H1 (cell line): ENCODE results near the gene SRMS. TPM values are rescaled to one million over a fixed set of nuclear protein-coding genes. Genes with fewer than 3 reads are reported as not detected.

Experiments used
- CTCF ChIA-PET: fragments of 300-600 bp; sonication (Branson Sonifier 250); formaldehyde crosslinking; loops from one replicate; lab custom pipeline; 2021; ENCODE audit not compliant: partially characterized antibody; lab: Charles Lee
- POLR2A ChIA-PET: fragments of 300-600 bp; sonication (Branson Sonifier 250); formaldehyde crosslinking; loops from one replicate; lab custom pipeline; 2021; ENCODE audit warnings: inconsistent platforms; ENCODE audit not compliant: partially characterized antibody; lab: Charles Lee
- DNase-seq, 2 experiments: peaks; one replicate each; pipeline versions ENCODE4 v3.0.0 to v3.0.0-alpha.2; 2010 to 2022; ENCODE audit warnings: low spot score in 2 of 2, low read depth in 1 of 2, mixed read lengths in 1 of 2
- FAIRE-seq: peaks from 2 replicates; lab custom pipeline; 2011; peaks lifted over from hg19 to GRCh38; lab: Jason Lieb, UNC
- H2AFZ ChIP-seq: 2 replicates; pipeline ENCODE4 v1.8.1; 2012; ENCODE audit warnings: low read length, inconsistent platforms
- H2AK5ac ChIP-seq: 2 replicates; pipeline ENCODE4 v1.6.1; 2013; ENCODE audit warnings: low read depth, low read length
- H2BK120ac ChIP-seq: replicated peaks from 2 replicates; pipeline ENCODE3; 2013; ENCODE audit warnings: low read depth, low read length, inconsistent platforms
- H2BK12ac ChIP-seq: 2 replicates; pipeline ENCODE4 v1.6.1; 2013; ENCODE audit warnings: low read depth, low read length
- H2BK15ac ChIP-seq: 2 replicates; pipeline ENCODE4 v1.6.1; 2013; ENCODE audit warnings: low read length
- H2BK20ac ChIP-seq: 2 replicates; pipeline ENCODE4 v1.6.1; 2013; ENCODE audit warnings: low read length
- H2BK5ac ChIP-seq: 2 replicates; pipeline ENCODE4 v1.6.1; 2013; ENCODE audit warnings: low read depth, low read length
- H3K14ac ChIP-seq: 2 replicates; pipeline ENCODE4 v1.6.1; 2013; ENCODE audit warnings: inconsistent platforms; ENCODE audit not compliant: insufficient read length
- H3K18ac ChIP-seq: 2 replicates; pipeline ENCODE4 v1.6.1; 2013; ENCODE audit warnings: low read length; ENCODE audit errors: extremely low read depth
- H3K23ac ChIP-seq: 2 replicates; pipeline ENCODE4 v1.6.1; 2013; ENCODE audit warnings: inconsistent platforms; ENCODE audit not compliant: insufficient read length
- H3K23me2 ChIP-seq: 2 replicates; pipeline ENCODE4 v1.6.1; 2013; ENCODE audit warnings: low read depth, low read length
- H3K27ac ChIP-seq: 2 replicates; pipeline ENCODE4 v1.6.1; 2011; ENCODE audit warnings: low read depth, low read length, inconsistent platforms
- H3K27me3 ChIP-seq, 4 experiments: replicated peaks in 1 of 4; 1 replicate in 1 of 4; 2 replicates in 3 of 4; pipeline versions ENCODE4 v1.6.1 to v1.8.1; 2011 to 2013; ENCODE audit warnings: low read length in 3 of 4, mild to moderate bottlenecking in 3 of 4, inconsistent platforms in 2 of 4, mixed read lengths in 2 of 4, moderate library complexity in 1 of 4; ENCODE audit not compliant: control insufficient read depth in 3 of 4, insufficient read depth in 3 of 4; ENCODE audit errors: extremely low read depth in 1 of 4
- H3K36me3 ChIP-seq, 4 experiments: 2 replicates each; pipeline versions ENCODE4 v1.6.1 to v1.8.1; 2011 to 2013; ENCODE audit warnings: mild to moderate bottlenecking in 4 of 4, low read length in 3 of 4, moderate library complexity in 2 of 4, control low read depth in 1 of 4, inconsistent platforms in 1 of 4; ENCODE audit not compliant: insufficient read depth in 4 of 4, control insufficient read depth in 2 of 4
- H3K4ac ChIP-seq: replicated peaks from 2 replicates; pipeline ENCODE3; 2013; ENCODE audit warnings: low read length, low read depth, mixed read lengths, inconsistent platforms; ENCODE audit not compliant: insufficient read length
- H3K4me1 ChIP-seq, 4 experiments: replicated peaks in 1 of 4; 1 replicate in 1 of 4; 2 replicates in 3 of 4; pipeline versions ENCODE4 v1.6.1 to v1.8.1; 2011 to 2013; ENCODE audit warnings: low read length in 3 of 4, inconsistent platforms in 2 of 4, mixed read lengths in 1 of 4; ENCODE audit not compliant: insufficient read depth in 4 of 4, control insufficient read depth in 3 of 4
- H3K4me2 ChIP-seq, 2 experiments: 2 replicates each; pipeline versions ENCODE4 v1.6.1 to v1.8.1; 2011 to 2013; ENCODE audit warnings: low read depth in 2 of 2, low read length in 2 of 2, control low read depth in 1 of 2, inconsistent platforms in 1 of 2, mild to moderate bottlenecking in 1 of 2; ENCODE audit not compliant: insufficient read depth in 1 of 2
- H3K4me3 ChIP-seq, 4 experiments: fragments of 200-600, 300-600 bp in 1 of 4; sonication (generic), shearing (Covaris generic), sonication (Bioruptor Twin) in 1 of 4; 2 replicates each; pipeline versions ENCODE4 v1.5.1 to v1.8.1; 2011 to 2016; ENCODE audit warnings: low read length in 4 of 4, low read depth in 3 of 4, control low read depth in 2 of 4, inconsistent platforms in 2 of 4, mild to moderate bottlenecking in 2 of 4, mixed read lengths in 1 of 4, moderate library complexity in 1 of 4; ENCODE audit not compliant: insufficient read depth in 2 of 4; ENCODE audit errors: extremely low read depth in 1 of 4
- H3K56ac ChIP-seq: replicated peaks from 2 replicates; pipeline ENCODE3; 2013; ENCODE audit warnings: low read depth, mild to moderate bottlenecking, mixed read lengths, low read length, inconsistent platforms; ENCODE audit not compliant: insufficient read length
- H3K79me1 ChIP-seq: 2 replicates; pipeline ENCODE4 v1.6.1; 2013; ENCODE audit warnings: low read depth, low read length, control low read depth
- H3K79me2 ChIP-seq, 2 experiments: 2 replicates each; pipeline versions ENCODE4 v1.6.1 to v1.8.1; 2012 to 2013; ENCODE audit warnings: low read length in 2 of 2, mild to moderate bottlenecking in 2 of 2, inconsistent platforms in 1 of 2; ENCODE audit not compliant: insufficient read depth in 2 of 2, control insufficient read depth in 1 of 2
- H3K9ac ChIP-seq, 4 experiments: replicated peaks in 1 of 4; 1 replicate in 1 of 4; 2 replicates in 3 of 4; pipeline versions ENCODE4 v1.6.1 to v1.8.1; 2011 to 2013; ENCODE audit warnings: low read depth in 3 of 4, low read length in 3 of 4, control low read depth in 2 of 4, mild to moderate bottlenecking in 2 of 4, moderate library complexity in 2 of 4, inconsistent platforms in 1 of 4; ENCODE audit errors: extremely low read depth in 1 of 4
- H3K9me3 ChIP-seq, 2 experiments: 2 replicates each; pipeline versions ENCODE4 v1.6.1 to v1.8.1; 2012 to 2013; ENCODE audit warnings: mild to moderate bottlenecking in 2 of 2, moderate library complexity in 2 of 2, control low read depth in 1 of 2, inconsistent platforms in 1 of 2, low read depth in 1 of 2, low read length in 1 of 2, mixed read lengths in 1 of 2; ENCODE audit not compliant: insufficient read depth in 2 of 2
- H4K20me1 ChIP-seq, 2 experiments: replicated peaks in 1 of 2; 2 replicates each; pipeline versions ENCODE3 to v1.8.1; 2011 to 2013; ENCODE audit warnings: inconsistent platforms in 2 of 2, low read length in 2 of 2, mild to moderate bottlenecking in 1 of 2; ENCODE audit not compliant: insufficient read depth in 2 of 2, control insufficient read depth in 1 of 2
- H4K5ac ChIP-seq: 2 replicates; pipeline ENCODE4 v1.6.1; 2013; ENCODE audit warnings: low read length, low read depth, mixed read lengths, inconsistent platforms; ENCODE audit not compliant: insufficient read length
- H4K8ac ChIP-seq: 2 replicates; pipeline ENCODE4 v1.8.0; 2013; ENCODE audit warnings: mild to moderate bottlenecking, moderate library complexity, low read length, inconsistent platforms; ENCODE audit not compliant: insufficient read depth; ENCODE audit errors: extremely low read depth
- H4K91ac ChIP-seq: replicated peaks from 2 replicates; pipeline ENCODE3; 2013; ENCODE audit warnings: low read length, mixed read lengths, inconsistent platforms; ENCODE audit not compliant: insufficient read length
- KDM1A ChIP-seq: fragments of 200-600, 300-600 bp; sonication (generic); IDR thresholded peaks from 2 replicates; pipeline ENCODE4 v1.7.1; 2016; ENCODE audit warnings: mild to moderate bottlenecking, low read length, borderline replicate concordance
- KDM4A ChIP-seq: IDR thresholded peaks from one replicate; pipeline ENCODE4 v1.7.1; 2012; ENCODE audit warnings: low read depth, mild to moderate bottlenecking, moderate library complexity, low read length, inconsistent platforms; ENCODE audit not compliant: severe bottlenecking
- POU5F1 ChIP-seq: IDR thresholded peaks from 2 replicates; pipeline ENCODE4 v1.6.1; 2011; ENCODE audit warnings: low read depth, mild to moderate bottlenecking, low read length, moderate library complexity
- WGBS, 2 experiments: shearing (Covaris generic) in 1 of 2; methylation state at CpG; one replicate each; pipeline versions ENCODE4 v1.1.6 to v1.1.7; 2013 to 2015; ENCODE audit warnings: low lambda C conversion rate in 2 of 2, mixed read lengths in 2 of 2, inconsistent platforms in 1 of 2, low coverage in 1 of 2, missing lambda C conversion rate in 1 of 2; ENCODE audit not compliant: insufficient replicate concordance in 2 of 2, insufficient coverage in 1 of 2, insufficient read length in 1 of 2; ENCODE audit errors: extremely low coverage in 1 of 2, missing lambda C conversion rate in 1 of 2; 5-methylcytosine and 5-hydroxymethylcytosine counted together
- polyA plus RNA-seq, 7 experiments: library from polyadenylated mRNA; depleted of rRNA in 3 of 7; stranded (reverse) in 5 of 7; unstranded in 2 of 7; fragments of >200 nt in 5 of 7; fragments of 200-250 nt in 2 of 7; gene quantifications; 1 replicate in 5 of 7; 2 replicates in 1 of 7; 4 replicates in 1 of 7; pipeline versions ENCODE4 v1.2.1 to v1.2.3, GENCODE V29; 2011 to 2013; ENCODE audit warnings: missing spikeins in 2 of 7, mixed read lengths in 2 of 7
- total RNA-seq: library from RNA; stranded (reverse); fragmentation: NEBNext Ultra II Directional; extraction: Animal tissue kit (Norgen Biotek cat#: 25700); gene quantifications from 2 replicates; pipeline ENCODE4 v1.2.1, GENCODE V29; 2021

Gene SRMS
- total and polyA plus RNA-seq, 2 of the 8 experiments (the other 6 are each of a cell fraction or from before 2014, with no cell fraction given) = 0.39 to 0.76 TPM

DNA sequence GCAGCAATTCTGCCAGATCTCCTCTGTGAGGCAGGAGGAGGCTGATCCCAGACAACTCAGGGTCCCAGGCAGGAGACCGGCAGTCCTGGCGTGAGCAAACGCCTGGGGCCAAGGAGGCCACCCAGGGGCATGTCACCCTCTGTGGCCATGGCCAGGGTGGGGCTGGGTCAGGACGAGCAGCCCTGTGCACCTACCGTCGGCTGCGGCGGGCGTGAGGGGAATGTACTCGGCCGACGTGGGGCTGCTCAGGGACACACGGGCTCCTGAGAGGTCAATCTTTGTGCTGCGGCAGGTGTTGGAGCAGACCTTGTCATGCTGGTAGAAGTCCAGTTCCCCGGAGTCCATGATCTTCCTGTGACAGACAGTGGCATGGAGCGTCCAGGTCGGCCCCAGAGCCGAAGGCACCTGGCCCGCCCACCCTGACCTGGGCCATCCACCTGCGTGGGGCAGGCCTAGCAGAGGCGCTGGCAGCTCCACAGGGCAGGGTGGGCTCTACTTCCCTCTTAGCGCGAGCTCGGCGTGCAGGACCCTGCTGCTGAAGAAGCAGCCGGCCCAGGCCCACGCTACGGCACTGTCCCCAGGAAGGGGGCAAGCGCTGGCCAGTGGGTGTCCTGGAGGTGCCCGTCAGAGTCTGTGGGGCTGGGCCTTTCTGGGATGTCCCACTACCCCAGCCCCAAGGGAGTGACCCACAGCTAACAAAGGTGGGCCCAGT lies 48.0 kb upstream of the SRMS start:
- H3K27ac ChIP-seq = no peak overlapping the region
- no peak overlapping the region for H3K23ac ChIP-seq
- peaks cover 0 to 8% of the 10 kb centered on the region in 2 experiments for H4K20me1 ChIP-seq
- peaks cover 0 to 18% (median 8%) of the 10 kb centered on the region in 4 experiments; a peak in 7 of 8 replicates for H3K36me3 ChIP-seq
- no peak overlapping the region for H3K9ac ChIP-seq
- DNase-seq = no peak
- H4K8ac ChIP-seq = no peak overlapping the region
- FAIRE-seq = no peak
- H3K4me2 ChIP-seq = no peak overlapping the region
- H2BK5ac ChIP-seq = no peak overlapping the region
- no peak overlapping the region for H2BK120ac ChIP-seq
- WGBS, 2 experiments = 89% methylated on average over 28 of the region's 30 CpGs; no CpG with 5 or more reads in 1 of the 2 experiments
- H3K4me3 ChIP-seq = no peak overlapping the region
- ChIA-PET POLR2A (interaction anchor here (1.6 kb wide), 1 partner anchor 110 kb away, joined by 3 read pairs; no protein-coding TSS in a partner anchor), CTCF (interaction anchor here (1.1 to 1.4 kb wide), 2 partner anchors 14 to 58 kb away, joined by 3 to 4 read pairs; no protein-coding TSS in a partner anchor)
- H3K4me1 ChIP-seq = no peaks in the 10 kb centered on the region
- H3K56ac ChIP-seq = no peak overlapping the region
- H2AFZ ChIP-seq = no peak overlapping the region
- no peaks in the 10 kb centered on the region for H3K27me3 ChIP-seq
- H2BK12ac ChIP-seq = no peak overlapping the region
- no peaks in the 10 kb centered on the region for H3K9me3 ChIP-seq
- H3K79me1 ChIP-seq = no peaks in the 10 kb centered on the region
- H3K23me2 ChIP-seq = no peaks in the 10 kb centered on the region
- H2BK20ac ChIP-seq = no peak overlapping the region
- TF ChIP-seq KDM4A (no peak), POU5F1 (no peak), KDM1A (no peak)
- H4K5ac ChIP-seq = no peak overlapping the region
- no peak overlapping the region for H2AK5ac ChIP-seq
- no peak overlapping the region for H3K14ac ChIP-seq
- H2BK15ac ChIP-seq = no peak overlapping the region
- H3K18ac ChIP-seq = no peak overlapping the region
- no peak overlapping the region for H4K91ac ChIP-seq
- no peak overlapping the region for H3K4ac ChIP-seq
- no peaks in the 10 kb centered on the region for H3K79me2 ChIP-seq
